ENCODE results near the gene ARHGAP32.

ARHGAP32 gene

DNA sequence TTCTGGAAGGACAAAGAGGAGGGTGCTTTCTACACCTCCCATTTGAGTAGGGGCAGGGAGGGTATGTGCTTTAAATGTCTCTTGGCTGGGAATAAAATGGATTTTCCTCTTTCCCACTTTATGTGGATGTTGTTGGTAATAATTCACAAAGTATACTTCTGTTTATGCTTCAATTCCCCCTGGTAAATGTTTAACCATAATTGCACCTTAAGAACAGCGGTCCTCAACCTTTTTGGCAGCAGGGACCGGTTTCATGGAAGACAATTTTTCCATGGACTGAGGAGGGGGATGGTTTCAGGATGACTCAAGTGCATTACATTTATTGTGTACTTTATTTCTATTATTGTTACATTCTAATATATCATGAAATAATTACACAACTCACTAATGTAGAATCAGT lies 245.5 kb downstream of the ARHGAP32 start:
- ChIA-PET CTCF (interaction anchor here (0.7 kb wide), 1 partner anchor 359 kb away, joined by 3 read pairs; the partner anchor contains the start of gene ETS1), POLR2A (ENCODE audit: low non-redundant PET) (no interaction called here)
- H3K27ac ChIP-seq, result no peak overlapping the region
- TF ChIP-seq, protein P1, sequence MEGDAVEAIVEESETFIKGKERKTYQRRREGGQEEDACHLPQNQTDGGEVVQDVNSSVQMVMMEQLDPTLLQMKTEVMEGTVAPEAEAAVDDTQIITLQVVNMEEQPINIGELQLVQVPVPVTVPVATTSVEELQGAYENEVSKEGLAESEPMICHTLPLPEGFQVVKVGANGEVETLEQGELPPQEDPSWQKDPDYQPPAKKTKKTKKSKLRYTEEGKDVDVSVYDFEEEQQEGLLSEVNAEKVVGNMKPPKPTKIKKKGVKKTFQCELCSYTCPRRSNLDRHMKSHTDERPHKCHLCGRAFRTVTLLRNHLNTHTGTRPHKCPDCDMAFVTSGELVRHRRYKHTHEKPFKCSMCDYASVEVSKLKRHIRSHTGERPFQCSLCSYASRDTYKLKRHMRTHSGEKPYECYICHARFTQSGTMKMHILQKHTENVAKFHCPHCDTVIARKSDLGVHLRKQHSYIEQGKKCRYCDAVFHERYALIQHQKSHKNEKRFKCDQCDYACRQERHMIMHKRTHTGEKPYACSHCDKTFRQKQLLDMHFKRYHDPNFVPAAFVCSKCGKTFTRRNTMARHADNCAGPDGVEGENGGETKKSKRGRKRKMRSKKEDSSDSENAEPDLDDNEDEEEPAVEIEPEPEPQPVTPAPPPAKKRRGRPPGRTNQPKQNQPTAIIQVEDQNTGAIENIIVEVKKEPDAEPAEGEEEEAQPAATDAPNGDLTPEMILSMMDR (conservative IDR thresholded peaks at IDR 0.05; ENCODE audit: low read depth), result no peak
- no peak for DNase-seq (ENCODE audit: low spot score)

DNA sequence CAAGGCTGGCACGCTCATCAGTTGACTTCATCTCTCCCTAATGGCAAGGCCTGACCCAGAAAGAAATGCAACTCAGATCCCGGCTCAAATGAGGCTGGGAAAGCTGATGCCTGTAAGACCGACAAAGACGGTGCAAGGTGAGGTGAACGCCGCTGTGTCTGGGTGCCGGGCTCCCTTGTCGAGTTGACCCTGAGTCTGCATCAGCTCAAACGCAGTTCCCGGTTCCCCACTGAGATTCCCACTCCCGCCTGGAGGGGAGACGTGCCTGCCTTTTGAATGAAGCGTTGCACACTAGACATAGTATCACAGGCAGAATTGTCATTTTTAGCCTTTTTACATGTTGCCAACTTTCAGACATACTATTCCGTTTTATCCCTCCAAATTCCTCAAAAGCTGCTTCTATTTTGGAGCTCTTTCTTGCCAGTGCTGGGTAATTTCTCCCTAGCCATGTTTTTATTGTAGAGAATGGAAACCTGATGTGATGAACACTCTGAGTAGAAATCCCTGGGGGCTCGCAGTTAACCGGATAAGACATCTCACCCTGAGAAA lies 248.6 kb downstream of the ARHGAP32 start:
- ChIA-PET CTCF (interaction anchor here (1.0 kb wide), 1 partner anchor 1488 kb away, joined by 3 read pairs; no protein-coding TSS in a partner anchor), POLR2A (ENCODE audit: low non-redundant PET) (no interaction called here)
- TF ChIP-seq, protein P1 (conservative IDR thresholded peaks at IDR 0.05; ENCODE audit: low read depth), result no peak
- no peak for DNase-seq (ENCODE audit: low spot score)
- H3K27ac ChIP-seq, result peak overlapping the region; percentile 93

DNA sequence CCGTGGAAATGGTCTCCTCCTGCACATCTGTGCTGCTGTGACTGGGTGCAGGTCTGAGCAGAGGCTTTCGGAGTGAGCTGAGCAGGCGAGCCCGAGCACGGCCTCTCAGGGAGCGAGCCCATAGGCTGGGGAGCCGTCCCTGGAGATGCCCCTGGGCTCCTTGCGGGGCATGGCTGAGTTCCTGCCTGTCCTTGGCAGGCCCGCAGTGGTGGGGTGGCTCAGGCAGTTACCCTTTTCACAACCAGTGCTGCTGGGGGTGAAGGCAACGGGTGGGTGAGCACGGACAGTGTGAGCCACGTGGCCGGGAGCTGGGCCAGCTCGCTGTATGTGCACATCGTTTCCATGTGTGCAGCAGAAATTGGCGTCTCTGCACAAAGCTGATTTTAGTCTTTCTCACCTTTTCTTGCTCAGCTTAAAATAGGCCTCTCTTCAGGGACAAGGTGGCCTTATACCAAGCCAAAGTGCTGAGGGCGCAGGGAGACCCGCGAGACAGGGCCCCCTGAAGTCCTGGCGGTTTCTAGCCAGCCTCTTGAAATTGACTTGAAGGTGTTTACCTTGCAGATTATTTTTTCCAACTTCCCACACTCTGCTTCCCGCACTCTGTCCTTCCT lies 249.2 kb downstream of the ARHGAP32 start, which contains the start of gene TP53AIP1:
Gene TP53AIP1, minus strand, starts transcription at position 55 of the 611 bp plus-strand sequence. CDS start 5,053 bp downstream, outside the sequence.
- peak within 1 kb of the TSS; percentile 93 for H3K27ac ChIP-seq
- ChIA-PET POLR2A (ENCODE audit: low non-redundant PET) (no interaction called here), CTCF (interaction anchor here (1.0 kb wide), 1 partner anchor 1488 kb away, joined by 3 read pairs; no protein-coding TSS in a partner anchor)
- TF ChIP-seq, protein P1 (conservative IDR thresholded peaks at IDR 0.05; ENCODE audit: low read depth), result no peak
- DNase-seq (ENCODE audit: low spot score), result no peak

DNA sequence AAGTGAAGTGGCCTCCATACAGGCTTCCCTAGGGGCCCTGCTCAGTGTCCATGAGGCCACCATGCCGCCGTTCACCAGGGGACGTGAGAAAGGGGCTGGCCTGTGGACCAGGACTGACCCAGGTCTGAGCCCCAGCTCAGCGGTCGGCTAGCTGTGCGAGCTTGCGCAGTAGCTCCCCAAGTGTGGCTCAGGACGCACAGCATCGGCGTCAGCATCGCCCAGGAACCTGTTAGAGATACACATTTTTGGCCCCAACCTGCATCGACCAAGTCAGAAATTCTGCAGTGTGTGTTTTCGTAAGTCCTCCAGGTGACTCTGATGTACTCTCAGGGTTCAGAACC lies 249.9 kb downstream of the ARHGAP32 start:
- H3K27ac ChIP-seq, result peak overlapping the region; percentile 93
- ChIA-PET POLR2A (ENCODE audit: low non-redundant PET) (no interaction called here), CTCF (no interaction called here)
- TF ChIP-seq, protein P1 (conservative IDR thresholded peaks at IDR 0.05; ENCODE audit: low read depth), result no peak
- no peak for DNase-seq (ENCODE audit: low spot score)

DNA sequence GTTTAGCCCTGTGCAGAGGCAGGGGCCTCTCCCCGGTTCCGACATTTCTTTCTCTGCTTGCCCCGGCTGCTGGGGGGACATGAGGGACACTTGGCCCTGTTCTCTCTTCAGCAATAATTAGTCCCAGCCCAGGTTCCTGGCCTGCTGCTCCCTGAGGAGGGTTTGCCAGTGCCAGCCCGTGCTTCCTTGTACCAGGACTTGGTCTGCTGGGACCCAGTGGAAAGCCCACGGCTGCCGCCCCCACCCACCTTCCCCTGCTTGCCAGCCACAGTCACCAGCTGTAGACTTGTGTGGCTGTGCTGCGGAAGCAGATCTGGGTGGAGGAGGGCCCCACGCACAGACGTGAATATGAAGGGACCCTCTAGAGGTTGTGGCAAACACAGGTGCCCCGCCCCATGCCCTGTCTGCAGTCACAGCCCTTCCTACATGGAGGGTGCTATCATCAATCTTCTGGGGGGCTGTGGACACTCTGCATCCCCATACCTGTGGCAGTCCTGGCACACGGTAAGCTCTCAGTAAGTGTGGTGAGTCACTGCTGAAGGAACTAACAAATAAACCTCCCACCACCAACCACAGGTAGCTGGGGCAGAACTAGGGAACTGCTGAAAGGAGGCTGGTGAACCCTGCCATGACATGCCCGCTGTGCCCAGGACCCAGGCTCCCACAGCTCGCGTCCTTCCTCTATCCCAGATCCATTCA lies 250.4 kb downstream of the ARHGAP32 start:
- H3K27ac ChIP-seq, result peak overlapping the region; percentile 93
- TF ChIP-seq, protein P1 (conservative IDR thresholded peaks at IDR 0.05; ENCODE audit: low read depth), result no peak
- POLR2A ChIA-PET (ENCODE audit: low non-redundant PET), result no interaction called here
- CTCF ChIA-PET, result interaction anchor here (1.1 to 1.6 kb wide), 2 partner anchors 7 to 14 kb away, joined by 4 to 5 read pairs; no protein-coding TSS in a partner anchor
- DNase-seq (ENCODE audit: low spot score), result peak; percentile 55

DNA sequence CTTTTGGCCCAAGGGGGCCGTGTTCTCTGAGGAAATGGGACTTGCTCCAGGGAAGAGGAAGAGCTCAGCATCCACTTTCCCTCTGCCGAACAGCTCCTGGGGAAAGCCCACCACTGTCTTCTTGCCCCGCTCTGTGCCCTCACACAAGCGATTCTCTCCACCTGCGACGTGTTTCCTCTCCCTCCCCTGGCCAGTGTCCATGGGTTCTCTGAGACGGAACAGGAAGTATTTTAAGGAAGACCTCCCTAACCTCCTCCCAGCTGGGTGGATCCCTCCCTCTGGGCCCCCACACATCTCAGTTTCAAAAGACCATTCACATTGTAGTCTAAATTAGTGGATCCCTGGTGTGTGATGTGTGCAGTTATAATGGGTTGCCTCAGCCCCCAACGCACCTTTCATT lies 251.0 kb downstream of the ARHGAP32 start:
- H3K27ac ChIP-seq, result peak overlapping the region; percentile 93
- ChIA-PET POLR2A (ENCODE audit: low non-redundant PET) (interaction anchor here (0.8 kb wide), 1 partner anchor 38 kb away, joined by 5 read pairs; no protein-coding TSS in a partner anchor), CTCF (interaction anchor here (1.1 to 1.6 kb wide), 2 partner anchors 8 to 15 kb away, joined by 4 to 5 read pairs; no protein-coding TSS in a partner anchor)
- no peak for DNase-seq (ENCODE audit: low spot score)
- TF ChIP-seq, protein P1 (conservative IDR thresholded peaks at IDR 0.05; ENCODE audit: low read depth), result no peak
